Endodermal cell (in vitro differentiated cells): ENCODE data around the gene SAMD14. TPM values are rescaled to one million over a fixed set of nuclear protein-coding genes. Genes with fewer than 3 reads are reported as not detected.

ENCODE experiments used
- DNase-seq: peaks from one replicate; pipeline ENCODE4 v3.0.0-alpha.2; 2017
- H3K27ac ChIP-seq: 2 replicates; pipeline ENCODE4 v1.5.1; 2013; ENCODE audit warnings: mild to moderate bottlenecking, low read depth, low read length, moderate library complexity
- H3K27me3 ChIP-seq: 2 replicates; pipeline ENCODE4 v1.6.1; 2013; ENCODE audit warnings: mild to moderate bottlenecking, low read length, moderate library complexity; ENCODE audit not compliant: insufficient read depth, control insufficient read depth, poor library complexity, severe bottlenecking
- H3K36me3 ChIP-seq: 2 replicates; pipeline ENCODE4 v1.7.0; 2013; ENCODE audit warnings: mild to moderate bottlenecking, low read length, moderate library complexity; ENCODE audit not compliant: control insufficient read depth, insufficient read depth
- H3K4me1 ChIP-seq: one replicate; pipeline ENCODE4 v1.7.0; 2013; ENCODE audit warnings: low read length; ENCODE audit not compliant: control insufficient read depth, insufficient read depth
- H3K4me3 ChIP-seq: 2 replicates; pipeline ENCODE4 v1.5.1; 2013; ENCODE audit warnings: mild to moderate bottlenecking, low read length, moderate library complexity
- H3K9ac ChIP-seq: 2 replicates; pipeline ENCODE4 v1.6.1; 2013; ENCODE audit warnings: mild to moderate bottlenecking, low read length, moderate library complexity; ENCODE audit not compliant: poor library complexity, severe bottlenecking; ENCODE audit errors: extremely low read depth
- H3K9me3 ChIP-seq: 2 replicates; pipeline ENCODE4 v1.6.1; 2013; ENCODE audit warnings: mild to moderate bottlenecking, low read length, moderate library complexity; ENCODE audit not compliant: control insufficient read depth
- H3K27ac Mint-ChIP-seq: 2 replicates; pipeline ENCODE4 v1.8.0; 2020; ENCODE audit warnings: mixed read lengths
- H3K27me3 Mint-ChIP-seq: 2 replicates; pipeline ENCODE4 v1.8.0; 2021; ENCODE audit warnings: mild to moderate bottlenecking, mixed read lengths; ENCODE audit not compliant: insufficient read depth
- H3K36me3 Mint-ChIP-seq: 2 replicates; pipeline ENCODE4 v1.8.0; 2020; ENCODE audit warnings: low read depth, mixed read lengths
- H3K4me1 Mint-ChIP-seq: 2 replicates; pipeline ENCODE4 v1.8.0; 2020; ENCODE audit warnings: mixed read lengths
- H3K4me3 Mint-ChIP-seq: 2 replicates; pipeline ENCODE4 v1.8.0; 2020; ENCODE audit warnings: mild to moderate bottlenecking, moderate library complexity, mixed read lengths
- H3K9me3 Mint-ChIP-seq: 2 replicates; pipeline ENCODE4 v1.8.0; 2020; ENCODE audit warnings: mild to moderate bottlenecking, mixed read lengths
- CTCF ChIP-seq: fragments of 200-600 bp; sonication (generic); conservative IDR thresholded peaks from 2 replicates; pipeline ENCODE4 v1.5.0; 2021; ENCODE audit warnings: antibody characterized with exemption, mild to moderate bottlenecking
- WGBS, 2 experiments: methylation state at CpG; one replicate each; pipeline versions ENCODE4 v1.1.5 to v1.1.7; 2013; ENCODE audit warnings: missing lambda C conversion rate in 2 of 2, mixed read lengths in 1 of 2; ENCODE audit not compliant: insufficient coverage in 1 of 2, insufficient read length in 1 of 2; 5-methylcytosine and 5-hydroxymethylcytosine counted together
- total RNA-seq, 2 donors: library from RNA; stranded (reverse); fragmentation: NEBNext Ultra II Directional in 1 of 2; extraction: Animal tissue kit (Norgen Biotek cat#: 25700) in 1 of 2; gene quantifications; 2 replicates in 1 of 2; 3 replicates in 1 of 2; pipeline ENCODE4 v1.2.1, GENCODE V29; 2021

SAMD14 gene
- total RNA-seq, 2 donors from 2014 or later = 9.5 to 23.2 TPM

GRCh38 chr17:50165066-50165465, 35.1 kb upstream of the SAMD14 start:
- no peaks in the 10 kb centered on the region for H3K4me1 ChIP-seq
- no peaks in the 10 kb centered on the region for H3K27me3 ChIP-seq
- DNase-seq = no peak
- H3K36me3 Mint-ChIP-seq = no peaks in the 10 kb centered on the region
- no peak overlapping the region for H3K4me3 Mint-ChIP-seq
- H3K4me3 ChIP-seq = no peak overlapping the region
- no peaks in the 10 kb centered on the region for H3K9me3 Mint-ChIP-seq
- H3K36me3 ChIP-seq = no peaks in the 10 kb centered on the region
- H3K27me3 Mint-ChIP-seq = peaks cover 21% of the 10 kb centered on the region
- H3K4me1 Mint-ChIP-seq = peaks cover 9% of the 10 kb centered on the region
- 88 to 94% methylated on average over 3 to 9 of the region's 9 CpGs for WGBS, 2 experiments
- TF ChIP-seq CTCF = no peak
- no peak overlapping the region for H3K9ac ChIP-seq
- H3K9me3 ChIP-seq = no peaks in the 10 kb centered on the region
- no peak overlapping the region for H3K27ac Mint-ChIP-seq
- H3K27ac ChIP-seq = no peak overlapping the region

- no peak for TF ChIP-seq CTCF
- H3K27me3 ChIP-seq = no peaks in the 10 kb centered on the region
- no peaks in the 10 kb centered on the region for H3K36me3 ChIP-seq
- Mint-ChIP-seq H3K4me1 (peaks cover 9% of the 10 kb centered on the region), H3K27ac (no peak overlapping the region), H3K4me3 (no peak overlapping the region), H3K36me3 (no peaks in the 10 kb centered on the region), H3K9me3 (no peaks in the 10 kb centered on the region), H3K27me3 (peaks cover 24% of the 10 kb centered on the region)
- 92 to 98% methylated on average over 2 of the region's 2 CpGs for WGBS, 2 experiments
- DNase-seq = no peak
- H3K9me3 ChIP-seq = no peaks in the 10 kb centered on the region
- H3K4me3 ChIP-seq = no peak overlapping the region
- no peak overlapping the region for H3K27ac ChIP-seq
- H3K4me1 ChIP-seq = no peaks in the 10 kb centered on the region
- no peak overlapping the region for H3K9ac ChIP-seq
Measured at GRCh38 chr17:50164697-50164988, 34.7 kb upstream of the SAMD14 start.

GRCh38 chr17:50163843-50164696, 34.1 kb upstream of the SAMD14 start:
- H3K27ac Mint-ChIP-seq = no peak overlapping the region
- WGBS, 2 experiments = 89 to 91% methylated on average over 7 to 11 of the region's 11 CpGs
- H3K36me3 ChIP-seq = no peaks in the 10 kb centered on the region

More at GRCh38 chr17:50163843-50164696, 34.1 kb upstream of the SAMD14 start:
- no peak overlapping the region for H3K27ac ChIP-seq
- no peaks in the 10 kb centered on the region for H3K4me1 ChIP-seq
- Mint-ChIP-seq H3K4me1 (peaks cover 9% of the 10 kb centered on the region), H3K9me3 (no peaks in the 10 kb centered on the region), H3K36me3 (no peaks in the 10 kb centered on the region), H3K4me3 (no peak overlapping the region), H3K27me3 (peaks cover 26% of the 10 kb centered on the region)
- no peak overlapping the region for H3K4me3 ChIP-seq
- DNase-seq = no peak
- H3K27me3 ChIP-seq = no peaks in the 10 kb centered on the region
- H3K9me3 ChIP-seq = no peaks in the 10 kb centered on the region
- no peak for TF ChIP-seq CTCF
- H3K9ac ChIP-seq = no peak overlapping the region
